DOHH2 (cell line): ENCODE data around the gene PID1.

Experiments used
- CTCF ChIP-seq: fragments of 200-600 bp; sonication (generic); IDR thresholded peaks from one replicate; pipeline ENCODE4 v1.5.1; 2014; ENCODE audit warnings: antibody characterized with exemption, mild to moderate bottlenecking, low read depth, low read length; ENCODE audit not compliant: poor library complexity, severe bottlenecking
- EZH2phosphoT487 ChIP-seq: fragments of 200-600 bp; sonication (generic); IDR thresholded peaks from 2 replicates; pipeline ENCODE4 v1.6.1; 2017; ENCODE audit warnings: borderline replicate concordance, mild to moderate bottlenecking, antibody characterized with exemption, low read length, moderate library complexity, mixed read lengths

DNA sequence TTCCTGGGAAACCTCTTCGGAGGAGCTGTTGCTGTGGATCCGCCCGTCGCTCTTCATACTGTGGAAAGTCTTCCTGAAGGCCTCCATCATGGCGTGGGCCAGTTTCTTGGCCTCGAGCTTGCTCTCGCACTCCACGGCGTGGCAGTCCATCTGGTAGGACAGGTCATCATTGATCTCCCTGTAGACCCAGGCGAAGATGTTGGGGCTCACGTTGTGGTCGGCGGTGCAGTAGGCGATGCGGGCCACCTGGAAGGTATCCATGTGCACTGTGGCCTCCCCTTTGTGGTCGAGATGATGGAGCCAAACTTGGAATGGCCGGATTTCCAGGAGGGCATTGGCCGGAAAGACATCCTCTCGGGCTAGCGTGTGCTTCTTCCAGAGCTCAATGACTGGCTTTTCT, 245.4 kb downstream of the PID1 start:
- TF ChIP-seq CTCF (no peak), EZH2phosphoT487 (no peak)
